Measurements from ENCODE around the gene VPS9D1.

VPS9D1 gene

GRCh38 chr16:89739383-89739782 lies 18.7 kb upstream of the VPS9D1 start:
- TF ChIP-seq, protein P1, sequence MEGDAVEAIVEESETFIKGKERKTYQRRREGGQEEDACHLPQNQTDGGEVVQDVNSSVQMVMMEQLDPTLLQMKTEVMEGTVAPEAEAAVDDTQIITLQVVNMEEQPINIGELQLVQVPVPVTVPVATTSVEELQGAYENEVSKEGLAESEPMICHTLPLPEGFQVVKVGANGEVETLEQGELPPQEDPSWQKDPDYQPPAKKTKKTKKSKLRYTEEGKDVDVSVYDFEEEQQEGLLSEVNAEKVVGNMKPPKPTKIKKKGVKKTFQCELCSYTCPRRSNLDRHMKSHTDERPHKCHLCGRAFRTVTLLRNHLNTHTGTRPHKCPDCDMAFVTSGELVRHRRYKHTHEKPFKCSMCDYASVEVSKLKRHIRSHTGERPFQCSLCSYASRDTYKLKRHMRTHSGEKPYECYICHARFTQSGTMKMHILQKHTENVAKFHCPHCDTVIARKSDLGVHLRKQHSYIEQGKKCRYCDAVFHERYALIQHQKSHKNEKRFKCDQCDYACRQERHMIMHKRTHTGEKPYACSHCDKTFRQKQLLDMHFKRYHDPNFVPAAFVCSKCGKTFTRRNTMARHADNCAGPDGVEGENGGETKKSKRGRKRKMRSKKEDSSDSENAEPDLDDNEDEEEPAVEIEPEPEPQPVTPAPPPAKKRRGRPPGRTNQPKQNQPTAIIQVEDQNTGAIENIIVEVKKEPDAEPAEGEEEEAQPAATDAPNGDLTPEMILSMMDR (conservative IDR thresholded peaks at IDR 0.05; ENCODE audit: low read depth, low read length) = no peak
- DNase-seq (ENCODE audit: low read depth) = no peak
- no peak overlapping the region for H3K4me3 ChIP-seq (ENCODE audit: low read length)

GRCh38 chr16:89738538-89739317 lies 18.0 kb upstream of the VPS9D1 start:
- TF ChIP-seq, protein P1 (conservative IDR thresholded peaks at IDR 0.05; ENCODE audit: low read depth, low read length) = no peak
- H3K4me3 ChIP-seq (ENCODE audit: low read length) = no peak overlapping the region
- no peak for DNase-seq (ENCODE audit: low read depth)

GRCh38 chr16:89738072-89738377 lies 17.3 kb upstream of the VPS9D1 start:
- TF ChIP-seq, protein P1 (conservative IDR thresholded peaks at IDR 0.05; ENCODE audit: low read depth, low read length) = no peak
- no peak overlapping the region for H3K4me3 ChIP-seq (ENCODE audit: low read length)
- DNase-seq (ENCODE audit: low read depth) = no peak

DNA sequence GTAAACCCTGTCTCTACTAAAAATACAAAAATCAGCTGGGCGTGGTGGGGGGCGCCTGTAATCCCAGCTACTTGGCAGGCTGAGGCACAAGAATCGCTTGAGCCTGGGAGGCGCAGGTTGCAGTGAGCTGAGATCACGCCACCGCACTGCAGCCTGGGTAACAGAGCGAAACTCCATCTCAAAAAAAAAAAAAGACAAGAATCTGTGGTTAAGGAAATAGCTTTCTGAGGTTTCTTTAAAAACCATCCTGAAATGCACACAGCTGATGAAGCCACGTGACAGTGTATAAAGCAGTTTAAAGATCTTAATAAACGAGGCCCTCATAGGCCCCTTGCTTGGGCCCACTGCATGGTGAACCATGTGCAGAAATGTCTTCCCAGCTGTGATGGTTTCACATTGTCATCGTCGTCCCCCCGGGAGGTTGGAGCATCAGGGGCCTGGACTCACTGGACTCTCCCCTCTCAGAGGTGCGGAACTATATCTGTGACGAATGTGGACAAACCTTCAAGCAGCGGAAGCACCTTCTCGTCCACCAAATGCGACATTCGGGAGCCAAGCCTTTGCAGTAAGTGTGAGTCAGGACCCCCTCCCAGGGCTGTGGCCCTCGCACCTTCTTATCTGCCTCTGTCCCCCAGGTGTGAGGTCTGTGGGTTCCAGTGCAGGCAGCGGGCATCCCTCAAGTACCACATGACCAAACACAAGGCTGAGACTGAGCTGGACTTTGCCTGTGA lies 16.8 kb upstream of the VPS9D1 start:
- TF ChIP-seq, protein P1 (conservative IDR thresholded peaks at IDR 0.05; ENCODE audit: low read depth, low read length) = no peak
- H3K4me3 ChIP-seq (ENCODE audit: low read length) = no peak overlapping the region
- no peak for DNase-seq (ENCODE audit: low read depth)

DNA sequence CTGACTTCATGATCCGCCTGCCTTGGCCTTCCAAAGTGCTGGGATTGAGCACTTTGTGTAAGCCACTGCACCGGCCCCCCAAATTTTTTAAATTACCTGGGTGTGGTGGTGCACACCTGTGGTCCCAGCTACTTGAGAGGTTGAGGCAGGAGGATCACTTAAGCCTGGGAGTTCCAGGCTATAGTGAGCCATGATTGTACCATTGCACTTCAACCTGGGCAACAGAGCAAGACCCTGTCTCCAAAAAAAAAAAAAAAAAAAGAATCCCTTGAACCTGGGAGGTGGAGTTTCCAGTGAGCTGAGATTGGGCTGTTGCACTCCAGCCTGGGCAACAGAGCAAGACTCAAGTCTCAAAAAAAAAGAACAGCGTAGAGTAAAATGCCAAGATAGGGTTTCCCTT lies 15.9 kb upstream of the VPS9D1 start:
- no peak for DNase-seq (ENCODE audit: low read depth)
- H3K4me3 ChIP-seq (ENCODE audit: low read length) = no peak overlapping the region
- TF ChIP-seq, protein P1 (conservative IDR thresholded peaks at IDR 0.05; ENCODE audit: low read depth, low read length) = no peak

GRCh38 chr16:89733792-89734191 lies 13.1 kb upstream of the VPS9D1 start:
- no peak overlapping the region for H3K4me3 ChIP-seq (ENCODE audit: low read length)
- TF ChIP-seq, protein P1 (conservative IDR thresholded peaks at IDR 0.05; ENCODE audit: low read depth, low read length) = no peak

GRCh38 chr16:89733322-89733721 lies 12.6 kb upstream of the VPS9D1 start:
- TF ChIP-seq, protein P1 (conservative IDR thresholded peaks at IDR 0.05; ENCODE audit: low read depth, low read length) = no peak
- no peak for DNase-seq (ENCODE audit: low read depth)
- no peak overlapping the region for H3K4me3 ChIP-seq (ENCODE audit: low read length)

More at GRCh38 chr16:89733792-89734191, 13.1 kb upstream of the VPS9D1 start:
- DNase-seq (ENCODE audit: low read depth) = no peak

All from retinal pigment epithelial cell (primary cell).